GM21786 (cell line): ENCODE results near the gene FCRL4.
A peak's percentile ranks its signal among the peaks of the same experiment; 100 is the strongest.
"Not testable (repeated sequence)": the region's sequence is repeated elsewhere in the genome, so short reads cannot be mapped to it uniquely, and the experiment has no call there.

ENCODE experiments used
- ATAC-seq: cut with Tn5 transposase; IDR thresholded peaks from one replicate; pipeline ENCODE4 v1.9.1; 2021; ENCODE audit not compliant: unreplicated experiment

The FCRL4 gene

GRCh38 chr1:157551694-157552693, 45.9 kb downstream of the FCRL4 start, which contains the start of gene FCRL5:
Gene FCRL5 (minus strand): TSS chr1:157552515. CDS start chr1:157552362, 153 bp downstream.
- peak; percentile 58 for ATAC-seq

DNA sequence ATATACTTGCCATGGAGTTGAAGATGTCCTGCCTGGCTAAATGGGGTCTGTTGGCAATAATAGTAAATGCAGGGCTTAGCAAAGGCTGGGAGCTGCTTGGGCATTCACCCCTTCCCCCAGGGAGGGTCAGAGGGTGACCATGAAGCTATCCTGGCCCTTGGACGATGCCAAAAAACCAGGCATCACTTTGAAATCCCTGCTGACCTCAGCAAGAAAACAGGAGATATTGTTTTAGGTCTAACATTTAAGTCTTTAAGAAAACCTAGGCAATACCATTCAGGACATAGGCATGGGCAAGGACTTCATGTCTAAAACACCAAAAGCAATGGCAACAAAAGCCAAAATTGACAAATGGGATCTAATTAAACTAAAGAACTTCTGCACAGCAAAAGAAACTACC, 49.8 kb downstream of the FCRL4 start:
- ATAC-seq: not testable (repeated sequence)

DNA sequence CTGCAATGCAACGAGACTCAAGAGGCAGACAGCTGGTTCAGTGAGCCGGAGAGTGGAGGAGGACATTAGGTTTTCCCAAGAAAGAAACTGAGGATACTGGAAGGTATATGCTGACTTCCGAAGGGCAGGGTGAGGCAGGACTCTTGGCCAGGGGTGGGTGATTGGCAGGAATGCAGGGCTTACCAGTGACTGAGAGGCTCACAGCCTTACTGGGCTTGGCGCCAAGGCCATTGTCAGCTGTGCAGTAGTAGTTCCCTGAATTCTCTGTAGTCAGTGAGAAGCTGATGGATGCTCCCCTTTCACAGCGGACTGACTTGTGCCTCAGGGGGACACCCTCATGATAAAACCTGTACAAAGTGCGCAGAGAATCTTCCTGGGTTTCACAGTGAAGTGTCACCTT, 55.2 kb downstream of the FCRL4 start:
- no peak for ATAC-seq

DNA sequence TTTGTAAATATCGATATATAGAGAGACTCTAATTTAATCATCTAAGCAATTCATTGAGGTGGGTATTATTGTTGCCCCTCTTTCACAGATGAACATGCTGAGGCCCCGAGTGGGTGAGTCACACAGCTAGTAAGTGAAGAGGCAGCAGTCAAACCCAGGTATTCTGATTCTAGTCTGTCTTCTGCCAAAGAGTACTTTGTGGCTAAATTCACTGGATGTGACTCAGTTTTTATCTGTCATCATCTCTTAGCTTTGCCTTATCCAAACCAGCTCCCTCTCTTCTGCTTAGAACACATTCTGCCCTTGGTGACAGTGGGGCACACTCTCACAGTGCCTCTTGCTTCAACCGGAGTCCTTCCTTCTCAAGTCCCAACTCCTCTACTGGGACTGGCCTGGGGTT, 57.0 kb downstream of the FCRL4 start:
- ATAC-seq: no peak

- no peak for ATAC-seq
These were observed 57.6 kb downstream of the FCRL4 start for GRCh38 chr1:157540160-157540748.

- no peak for ATAC-seq
These were observed 58.3 kb downstream of the FCRL4 start for GRCh38 chr1:157539568-157539967.

DNA sequence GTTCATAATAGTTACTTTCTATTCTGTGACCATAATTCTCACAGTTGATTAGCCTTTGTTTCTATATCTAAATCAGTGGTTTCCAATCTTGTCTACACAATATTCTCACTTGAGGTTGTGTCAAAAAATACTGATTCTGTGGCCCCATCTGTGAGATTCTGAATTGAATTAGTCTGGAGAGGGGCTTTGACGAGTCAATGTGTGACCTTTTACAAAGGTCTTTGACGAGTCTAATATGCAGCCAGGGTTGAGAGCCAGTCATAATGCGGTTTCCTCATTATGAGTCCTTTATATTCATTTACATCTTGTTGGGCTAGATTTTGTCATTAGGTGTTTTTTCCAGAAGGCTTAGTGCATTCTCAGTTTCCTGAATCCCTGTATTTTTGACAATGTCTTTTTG, 65.3 kb downstream of the FCRL4 start:
- no peak for ATAC-seq

DNA sequence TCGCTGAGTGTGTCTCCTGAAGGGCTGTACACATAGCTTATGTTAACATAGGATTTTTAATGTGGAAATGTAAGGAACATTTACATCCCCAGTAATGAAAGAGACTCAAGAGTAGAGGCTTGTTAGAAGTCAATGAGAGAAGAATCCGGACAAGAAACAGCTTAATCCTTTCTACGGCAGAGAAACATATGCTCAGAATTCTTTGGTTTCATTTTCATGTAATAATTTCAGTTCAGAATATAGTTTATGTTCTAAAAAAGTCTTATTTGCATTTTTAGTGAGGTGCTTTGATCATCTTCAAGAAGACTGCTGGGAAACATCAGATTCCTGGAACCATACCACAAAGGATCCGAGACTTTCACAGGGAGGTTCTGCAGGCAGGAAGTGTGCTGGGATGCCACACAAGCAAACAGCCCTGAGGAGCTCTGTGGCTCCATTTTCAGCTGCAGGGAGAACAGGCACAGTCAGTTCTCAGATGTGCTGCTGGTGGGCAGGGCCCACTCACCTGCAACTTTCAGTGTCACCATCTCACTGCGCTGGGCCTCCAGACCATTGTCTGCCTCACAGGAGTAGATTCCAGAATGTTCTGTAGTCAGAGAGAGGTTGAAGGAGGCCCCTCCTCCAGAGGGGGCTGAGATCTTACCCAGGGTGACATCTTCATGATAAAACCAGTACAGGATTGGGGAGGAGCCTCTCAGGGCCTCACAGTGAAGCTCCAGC, 74.0 kb downstream of the FCRL4 start:
- ATAC-seq: peak; percentile 79
